NB4 (cell line): ENCODE measurements around the gene DSE.

Experiments used
- CTCF ChIP-seq: IDR thresholded peaks from one replicate; pipeline ENCODE4 v1.5.1; 2012; ENCODE audit warnings: low read depth, low read length
- TF ChIP-seq, protein P1 (sequence below): IDR thresholded peaks from 2 replicates; pipeline ENCODE4 v1.6.1; 2011; ENCODE audit warnings: low read depth, low read length

- TF ChIP-seq CTCF, result no peak
- TF ChIP-seq, protein P1, sequence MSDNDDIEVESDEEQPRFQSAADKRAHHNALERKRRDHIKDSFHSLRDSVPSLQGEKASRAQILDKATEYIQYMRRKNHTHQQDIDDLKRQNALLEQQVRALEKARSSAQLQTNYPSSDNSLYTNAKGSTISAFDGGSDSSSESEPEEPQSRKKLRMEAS, result no peak
Observed at GRCh38 chr6:116450185-116450710, 79.5 kb downstream of the DSE start.
